Colon (tissue), 2 donors: ENCODE measurements around the gene BABAM2.

Experiments used
- FAIRE-seq: peaks from 2 replicates; lab custom pipeline; 2012; peaks lifted over from hg19 to GRCh38; lab: Jason Lieb, UNC
- donor health status: control.
- donor health status: control.

Gene BABAM2

GRCh38 chr2:28382755-28383154, 492.2 kb downstream of the BABAM2 start:
- FAIRE-seq, result no peak

GRCh38 chr2:28387082-28387960, 496.8 kb downstream of the BABAM2 start:
- FAIRE-seq, result no peak
